H1 (cell line): ENCODE results near the gene BTBD9. TPM values are rescaled to one million over a fixed set of nuclear protein-coding genes. Genes with fewer than 3 reads are reported as not detected.

Experiments
- CTCF ChIA-PET: fragments of 300-600 bp; sonication (Branson Sonifier 250); formaldehyde crosslinking; loops from one replicate; lab custom pipeline; 2021; ENCODE audit not compliant: partially characterized antibody; lab: Charles Lee
- POLR2A ChIA-PET: fragments of 300-600 bp; sonication (Branson Sonifier 250); formaldehyde crosslinking; loops from one replicate; lab custom pipeline; 2021; ENCODE audit warnings: inconsistent platforms; ENCODE audit not compliant: partially characterized antibody; lab: Charles Lee
- DNase-seq, 2 experiments: peaks; one replicate each; pipeline versions ENCODE4 v3.0.0 to v3.0.0-alpha.2; 2010 to 2022; ENCODE audit warnings: low spot score in 2 of 2, low read depth in 1 of 2, mixed read lengths in 1 of 2
- FAIRE-seq: peaks from 2 replicates; lab custom pipeline; 2011; peaks lifted over from hg19 to GRCh38; lab: Jason Lieb, UNC
- H2AFZ ChIP-seq: 2 replicates; pipeline ENCODE4 v1.8.1; 2012; ENCODE audit warnings: low read length, inconsistent platforms
- H2AK5ac ChIP-seq: 2 replicates; pipeline ENCODE4 v1.6.1; 2013; ENCODE audit warnings: low read depth, low read length
- H2BK120ac ChIP-seq: replicated peaks from 2 replicates; pipeline ENCODE3; 2013; ENCODE audit warnings: low read depth, low read length, inconsistent platforms
- H2BK12ac ChIP-seq: 2 replicates; pipeline ENCODE4 v1.6.1; 2013; ENCODE audit warnings: low read depth, low read length
- H2BK15ac ChIP-seq: 2 replicates; pipeline ENCODE4 v1.6.1; 2013; ENCODE audit warnings: low read length
- H2BK20ac ChIP-seq: 2 replicates; pipeline ENCODE4 v1.6.1; 2013; ENCODE audit warnings: low read length
- H2BK5ac ChIP-seq: 2 replicates; pipeline ENCODE4 v1.6.1; 2013; ENCODE audit warnings: low read depth, low read length
- H3K14ac ChIP-seq: 2 replicates; pipeline ENCODE4 v1.6.1; 2013; ENCODE audit warnings: inconsistent platforms; ENCODE audit not compliant: insufficient read length
- H3K18ac ChIP-seq: 2 replicates; pipeline ENCODE4 v1.6.1; 2013; ENCODE audit warnings: low read length; ENCODE audit errors: extremely low read depth
- H3K23ac ChIP-seq: 2 replicates; pipeline ENCODE4 v1.6.1; 2013; ENCODE audit warnings: inconsistent platforms; ENCODE audit not compliant: insufficient read length
- H3K23me2 ChIP-seq: 2 replicates; pipeline ENCODE4 v1.6.1; 2013; ENCODE audit warnings: low read depth, low read length
- H3K27ac ChIP-seq: 2 replicates; pipeline ENCODE4 v1.6.1; 2011; ENCODE audit warnings: low read depth, low read length, inconsistent platforms
- H3K27me3 ChIP-seq, 4 experiments: replicated peaks in 1 of 4; 1 replicate in 1 of 4; 2 replicates in 3 of 4; pipeline versions ENCODE4 v1.6.1 to v1.8.1; 2011 to 2013; ENCODE audit warnings: low read length in 3 of 4, mild to moderate bottlenecking in 3 of 4, inconsistent platforms in 2 of 4, mixed read lengths in 2 of 4, moderate library complexity in 1 of 4; ENCODE audit not compliant: control insufficient read depth in 3 of 4, insufficient read depth in 3 of 4; ENCODE audit errors: extremely low read depth in 1 of 4
- H3K36me3 ChIP-seq, 4 experiments: 2 replicates each; pipeline versions ENCODE4 v1.6.1 to v1.8.1; 2011 to 2013; ENCODE audit warnings: mild to moderate bottlenecking in 4 of 4, low read length in 3 of 4, moderate library complexity in 2 of 4, control low read depth in 1 of 4, inconsistent platforms in 1 of 4; ENCODE audit not compliant: insufficient read depth in 4 of 4, control insufficient read depth in 2 of 4
- H3K4ac ChIP-seq: replicated peaks from 2 replicates; pipeline ENCODE3; 2013; ENCODE audit warnings: low read length, low read depth, mixed read lengths, inconsistent platforms; ENCODE audit not compliant: insufficient read length
- H3K4me1 ChIP-seq, 4 experiments: replicated peaks in 1 of 4; 1 replicate in 1 of 4; 2 replicates in 3 of 4; pipeline versions ENCODE4 v1.6.1 to v1.8.1; 2011 to 2013; ENCODE audit warnings: low read length in 3 of 4, inconsistent platforms in 2 of 4, mixed read lengths in 1 of 4; ENCODE audit not compliant: insufficient read depth in 4 of 4, control insufficient read depth in 3 of 4
- H3K4me2 ChIP-seq, 2 experiments: 2 replicates each; pipeline versions ENCODE4 v1.6.1 to v1.8.1; 2011 to 2013; ENCODE audit warnings: low read depth in 2 of 2, low read length in 2 of 2, control low read depth in 1 of 2, inconsistent platforms in 1 of 2, mild to moderate bottlenecking in 1 of 2; ENCODE audit not compliant: insufficient read depth in 1 of 2
- H3K4me3 ChIP-seq, 4 experiments: fragments of 200-600, 300-600 bp in 1 of 4; sonication (generic), shearing (Covaris generic), sonication (Bioruptor Twin) in 1 of 4; 2 replicates each; pipeline versions ENCODE4 v1.5.1 to v1.8.1; 2011 to 2016; ENCODE audit warnings: low read length in 4 of 4, low read depth in 3 of 4, control low read depth in 2 of 4, inconsistent platforms in 2 of 4, mild to moderate bottlenecking in 2 of 4, mixed read lengths in 1 of 4, moderate library complexity in 1 of 4; ENCODE audit not compliant: insufficient read depth in 2 of 4; ENCODE audit errors: extremely low read depth in 1 of 4
- H3K56ac ChIP-seq: replicated peaks from 2 replicates; pipeline ENCODE3; 2013; ENCODE audit warnings: low read depth, mild to moderate bottlenecking, mixed read lengths, low read length, inconsistent platforms; ENCODE audit not compliant: insufficient read length
- H3K79me1 ChIP-seq: 2 replicates; pipeline ENCODE4 v1.6.1; 2013; ENCODE audit warnings: low read depth, low read length, control low read depth
- H3K79me2 ChIP-seq, 2 experiments: 2 replicates each; pipeline versions ENCODE4 v1.6.1 to v1.8.1; 2012 to 2013; ENCODE audit warnings: low read length in 2 of 2, mild to moderate bottlenecking in 2 of 2, inconsistent platforms in 1 of 2; ENCODE audit not compliant: insufficient read depth in 2 of 2, control insufficient read depth in 1 of 2
- H3K9ac ChIP-seq, 4 experiments: replicated peaks in 1 of 4; 1 replicate in 1 of 4; 2 replicates in 3 of 4; pipeline versions ENCODE4 v1.6.1 to v1.8.1; 2011 to 2013; ENCODE audit warnings: low read depth in 3 of 4, low read length in 3 of 4, control low read depth in 2 of 4, mild to moderate bottlenecking in 2 of 4, moderate library complexity in 2 of 4, inconsistent platforms in 1 of 4; ENCODE audit errors: extremely low read depth in 1 of 4
- H3K9me3 ChIP-seq, 2 experiments: 2 replicates each; pipeline versions ENCODE4 v1.6.1 to v1.8.1; 2012 to 2013; ENCODE audit warnings: mild to moderate bottlenecking in 2 of 2, moderate library complexity in 2 of 2, control low read depth in 1 of 2, inconsistent platforms in 1 of 2, low read depth in 1 of 2, low read length in 1 of 2, mixed read lengths in 1 of 2; ENCODE audit not compliant: insufficient read depth in 2 of 2
- H4K20me1 ChIP-seq, 2 experiments: replicated peaks in 1 of 2; 2 replicates each; pipeline versions ENCODE3 to v1.8.1; 2011 to 2013; ENCODE audit warnings: inconsistent platforms in 2 of 2, low read length in 2 of 2, mild to moderate bottlenecking in 1 of 2; ENCODE audit not compliant: insufficient read depth in 2 of 2, control insufficient read depth in 1 of 2
- H4K5ac ChIP-seq: 2 replicates; pipeline ENCODE4 v1.6.1; 2013; ENCODE audit warnings: low read length, low read depth, mixed read lengths, inconsistent platforms; ENCODE audit not compliant: insufficient read length
- H4K8ac ChIP-seq: 2 replicates; pipeline ENCODE4 v1.8.0; 2013; ENCODE audit warnings: mild to moderate bottlenecking, moderate library complexity, low read length, inconsistent platforms; ENCODE audit not compliant: insufficient read depth; ENCODE audit errors: extremely low read depth
- H4K91ac ChIP-seq: replicated peaks from 2 replicates; pipeline ENCODE3; 2013; ENCODE audit warnings: low read length, mixed read lengths, inconsistent platforms; ENCODE audit not compliant: insufficient read length
- CBX5 ChIP-seq: fragments of 300-800, 300-1000 bp; sonication (generic); IDR thresholded peaks from 2 replicates; pipeline ENCODE4 v1.7.1; 2016; ENCODE audit warnings: antibody characterized with exemption, low read length, low read depth
- EGR1 ChIP-seq: IDR thresholded peaks from 2 replicates; pipeline ENCODE4 v1.6.1; 2011; ENCODE audit warnings: low read depth, low read length, borderline replicate concordance
- FOSL1 ChIP-seq: IDR thresholded peaks from 2 replicates; pipeline ENCODE4 v1.6.1; 2011; ENCODE audit warnings: mild to moderate bottlenecking, low read depth, low read length, moderate library complexity; ENCODE audit not compliant: insufficient read depth
- HDAC6 ChIP-seq: IDR thresholded peaks from one replicate; pipeline ENCODE4 v1.7.1; 2012; ENCODE audit warnings: low read depth, mild to moderate bottlenecking, inconsistent platforms, low read length, moderate library complexity
- SAP30 ChIP-seq: fragments of 300-600 bp; sonication (generic); IDR thresholded peaks from 2 replicates; pipeline ENCODE4 v1.7.1; 2012; ENCODE audit warnings: low read length, moderate library complexity, mild to moderate bottlenecking, inconsistent platforms; ENCODE audit not compliant: insufficient read depth, insufficient replicate concordance
- SP1 ChIP-seq: IDR thresholded peaks from 2 replicates; pipeline ENCODE4 v1.6.1; 2011; ENCODE audit warnings: low read depth, low read length
- TAF1 ChIP-seq: IDR thresholded peaks from 2 replicates; pipeline ENCODE4 v1.6.1; 2011; ENCODE audit warnings: mild to moderate bottlenecking, low read depth, low read length
- WGBS, 2 experiments: shearing (Covaris generic) in 1 of 2; methylation state at CpG; one replicate each; pipeline versions ENCODE4 v1.1.6 to v1.1.7; 2013 to 2015; ENCODE audit warnings: low lambda C conversion rate in 2 of 2, mixed read lengths in 2 of 2, inconsistent platforms in 1 of 2, low coverage in 1 of 2, missing lambda C conversion rate in 1 of 2; ENCODE audit not compliant: insufficient replicate concordance in 2 of 2, insufficient coverage in 1 of 2, insufficient read length in 1 of 2; ENCODE audit errors: extremely low coverage in 1 of 2, missing lambda C conversion rate in 1 of 2; 5-methylcytosine and 5-hydroxymethylcytosine counted together
- polyA plus RNA-seq, 7 experiments: library from polyadenylated mRNA; depleted of rRNA in 3 of 7; stranded (reverse) in 5 of 7; unstranded in 2 of 7; fragments of >200 nt in 5 of 7; fragments of 200-250 nt in 2 of 7; gene quantifications; 1 replicate in 5 of 7; 2 replicates in 1 of 7; 4 replicates in 1 of 7; pipeline versions ENCODE4 v1.2.1 to v1.2.3, GENCODE V29; 2011 to 2013; ENCODE audit warnings: missing spikeins in 2 of 7, mixed read lengths in 2 of 7
- total RNA-seq: library from RNA; stranded (reverse); fragmentation: NEBNext Ultra II Directional; extraction: Animal tissue kit (Norgen Biotek cat#: 25700); gene quantifications from 2 replicates; pipeline ENCODE4 v1.2.1, GENCODE V29; 2021
- TF ChIP-seq, protein P1 (sequence below): IDR thresholded peaks from 2 replicates; pipeline ENCODE4 v1.6.1; 2011; ENCODE audit warnings: low read length, improper control_type of control experiment

The BTBD9 gene
- total and polyA plus RNA-seq, 2 of the 8 experiments (the other 6 are each of a cell fraction or from before 2014, with no cell fraction given), result 0.92 to 4.1 TPM

DNA sequence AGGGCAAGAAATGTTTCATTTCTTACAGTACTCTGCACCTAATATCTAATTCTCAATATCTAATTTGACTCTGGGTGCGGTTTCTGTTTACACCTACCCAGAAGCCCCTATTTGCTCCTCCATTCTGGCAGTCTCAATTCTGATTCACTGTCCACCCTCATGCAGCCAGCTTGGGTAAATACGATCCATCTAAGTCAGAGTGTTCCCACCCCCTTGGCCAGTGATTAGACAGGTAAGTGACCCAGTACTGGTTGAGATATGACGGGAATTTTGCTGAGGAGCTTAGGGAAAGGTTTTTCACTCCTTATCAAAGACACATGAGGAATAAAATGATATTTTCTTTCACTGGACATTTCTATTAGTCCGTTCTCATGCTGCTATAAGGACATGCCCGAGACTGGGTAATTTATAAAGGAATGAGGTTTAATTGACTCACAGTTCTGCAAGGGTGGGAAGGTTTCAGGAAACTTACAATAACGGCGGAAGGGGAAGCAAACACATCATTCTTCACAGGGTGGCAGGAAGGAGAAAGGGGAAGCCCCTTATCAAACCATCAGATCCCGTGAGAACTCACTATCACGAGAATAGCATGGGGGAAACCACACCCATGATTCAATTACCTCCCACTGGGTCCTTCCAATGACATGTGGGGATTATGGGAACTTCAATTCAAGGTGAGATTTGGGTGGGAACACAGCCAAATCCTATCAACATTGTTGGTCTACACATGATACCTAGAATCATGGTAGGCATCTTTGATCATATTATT, 33.9 kb upstream of the BTBD9 start:
- no peaks in the 10 kb centered on the region for H3K23me2 ChIP-seq
- H3K79me2 ChIP-seq, result no peaks in the 10 kb centered on the region
- H3K4me3 ChIP-seq, result no peak overlapping the region
- H3K79me1 ChIP-seq, result no peaks in the 10 kb centered on the region
- FAIRE-seq (no peak), DNase-seq (no peak)
- WGBS, 2 experiments, result 77% methylated on average over 9 of the region's 9 CpGs; no CpG with 5 or more reads in 1 of the 2 experiments
- no peaks in the 10 kb centered on the region for H3K9me3 ChIP-seq
- no peak overlapping the region for H2BK5ac ChIP-seq
- no peak for TF ChIP-seq EGR1
- TF ChIP-seq, protein P1, sequence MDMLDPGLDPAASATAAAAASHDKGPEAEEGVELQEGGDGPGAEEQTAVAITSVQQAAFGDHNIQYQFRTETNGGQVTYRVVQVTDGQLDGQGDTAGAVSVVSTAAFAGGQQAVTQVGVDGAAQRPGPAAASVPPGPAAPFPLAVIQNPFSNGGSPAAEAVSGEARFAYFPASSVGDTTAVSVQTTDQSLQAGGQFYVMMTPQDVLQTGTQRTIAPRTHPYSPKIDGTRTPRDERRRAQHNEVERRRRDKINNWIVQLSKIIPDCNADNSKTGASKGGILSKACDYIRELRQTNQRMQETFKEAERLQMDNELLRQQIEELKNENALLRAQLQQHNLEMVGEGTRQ, result no peak
- no peak for TF ChIP-seq CBX5
- no peak for TF ChIP-seq FOSL1
- no peak for TF ChIP-seq SAP30
- no peak for TF ChIP-seq TAF1
- no peak for TF ChIP-seq HDAC6
- TF ChIP-seq SP1, result no peak
- CTCF ChIA-PET, result interaction anchor here (0.6 to 1.4 kb wide), 5 partner anchors 23 to 106 kb away, joined by 3 to 4 read pairs (median 3); no protein-coding TSS in a partner anchor
- no peak overlapping the region for H3K4ac ChIP-seq
- POLR2A ChIA-PET, result interaction anchor here (1.2 kb wide), 1 partner anchor 32 kb away, joined by 5 read pairs; no protein-coding TSS in a partner anchor
- no peak overlapping the region for H2AK5ac ChIP-seq
- H3K27me3 ChIP-seq, result no peaks in the 10 kb centered on the region
- no peak overlapping the region for H3K18ac ChIP-seq
- no peak overlapping the region for H2BK12ac ChIP-seq
- peaks cover under 1 to 38% (median 14%) of the 10 kb centered on the region in 4 experiments for H3K36me3 ChIP-seq
- H3K27ac ChIP-seq, result no peak overlapping the region
- H4K5ac ChIP-seq, result no peak overlapping the region
- no peak overlapping the region for H3K4me2 ChIP-seq
- H4K8ac ChIP-seq, result no peak overlapping the region
- H2BK20ac ChIP-seq, result no peak overlapping the region
- H3K4me1 ChIP-seq, result no peaks in the 10 kb centered on the region
- H2BK120ac ChIP-seq, result no peak overlapping the region
- H3K9ac ChIP-seq, result no peak overlapping the region
- H3K23ac ChIP-seq, result no peak overlapping the region
- no peak overlapping the region for H2AFZ ChIP-seq
- H4K20me1 ChIP-seq, result no peaks in the 10 kb centered on the region
- H4K91ac ChIP-seq, result no peak overlapping the region
- H2BK15ac ChIP-seq, result no peak overlapping the region
- H3K56ac ChIP-seq, result no peak overlapping the region
- H3K14ac ChIP-seq, result no peak overlapping the region
